Naive thymus-derived CD4-positive, alpha-beta T cell (primary cell): ENCODE results near the gene ZCCHC13. TPM values are rescaled to one million over a fixed set of nuclear protein-coding genes. Genes with fewer than 3 reads are reported as not detected.

Experiments used
- ATAC-seq: fragments of 150-1000 bp; cut with Tn5 transposase; 2 replicates; pipeline ENCODE4 v1.10.0; 2021; ENCODE audit warnings: mild to moderate bottlenecking, moderate library complexity
- CTCF ChIA-PET: fragments of 350-600 bp; sonication (Branson Sonifier 250); formaldehyde crosslinking; loops from one replicate; lab custom pipeline; 2021; ENCODE audit warnings: antibody characterized with exemption; lab: Charles Lee
- POLR2A ChIA-PET: fragments of 350-600 bp; sonication (Branson Sonifier 250); formaldehyde crosslinking; loops from one replicate; lab custom pipeline; 2021; ENCODE audit warnings: antibody characterized with exemption, inconsistent platforms; lab: Charles Lee
- DNase-seq, 9 donors: peaks; one replicate each; pipeline versions ENCODE4 v3.0.0 to v3.0.0-alpha.2; 2020 to 2022; ENCODE audit warnings: mixed read lengths in 1 of 9
- H3K27ac ChIP-seq: one replicate; pipeline ENCODE4 v1.7.0; 2013; ENCODE audit warnings: mild to moderate bottlenecking, low read depth, low read length, moderate library complexity
- H3K27me3 ChIP-seq, 2 donors: one replicate each; pipeline ENCODE4 v1.7.0; 2013; ENCODE audit warnings: low read length in 2 of 2, mild to moderate bottlenecking in 2 of 2, moderate library complexity in 2 of 2; ENCODE audit not compliant: control insufficient read depth in 2 of 2, insufficient read depth in 2 of 2
- H3K36me3 ChIP-seq, 3 experiments: 1 replicate in 2 of 3; 2 replicates in 1 of 3; pipeline ENCODE4 v1.7.0; 2013; ENCODE audit warnings: low read length in 3 of 3, mild to moderate bottlenecking in 3 of 3, moderate library complexity in 1 of 3; ENCODE audit not compliant: insufficient read depth in 3 of 3, control insufficient read depth in 2 of 3
- H3K4me1 ChIP-seq, 2 donors: one replicate each; pipeline ENCODE4 v1.7.0; 2013; ENCODE audit warnings: low read length in 2 of 2, mild to moderate bottlenecking in 2 of 2, moderate library complexity in 1 of 2; ENCODE audit not compliant: control insufficient read depth in 2 of 2, insufficient read depth in 2 of 2
- H3K4me3 ChIP-seq: 2 replicates; pipeline ENCODE4 v1.7.0; 2013; ENCODE audit warnings: mild to moderate bottlenecking, low read length
- H3K9me3 ChIP-seq, 3 experiments: 1 replicate in 2 of 3; 2 replicates in 1 of 3; pipeline ENCODE4 v1.7.0; 2013; ENCODE audit warnings: low read length in 3 of 3; ENCODE audit not compliant: control insufficient read depth in 2 of 3
- H3K27ac Mint-ChIP-seq, 9 donors: one replicate each; pipeline ENCODE4 v1.8.0; 2020 to 2022; ENCODE audit warnings: mixed read lengths in 9 of 9, mild to moderate bottlenecking in 8 of 9, moderate library complexity in 5 of 9, inconsistent platforms in 2 of 9
- H3K27me3 Mint-ChIP-seq, 5 donors: one replicate each; pipeline ENCODE4 v1.8.0; 2021 to 2022; ENCODE audit warnings: mixed read lengths in 5 of 5, mild to moderate bottlenecking in 1 of 5
- H3K36me3 Mint-ChIP-seq, 5 donors: one replicate each; pipeline ENCODE4 v1.8.0; 2020 to 2022; ENCODE audit warnings: mixed read lengths in 5 of 5, mild to moderate bottlenecking in 3 of 5, inconsistent platforms in 1 of 5
- H3K4me1 Mint-ChIP-seq, 7 donors: one replicate each; pipeline ENCODE4 v1.8.0; 2020 to 2022; ENCODE audit warnings: mixed read lengths in 7 of 7, mild to moderate bottlenecking in 3 of 7, inconsistent platforms in 1 of 7
- H3K4me3 Mint-ChIP-seq, 10 donors: one replicate each; pipeline ENCODE4 v1.8.0; 2020 to 2022; ENCODE audit warnings: mild to moderate bottlenecking in 10 of 10, mixed read lengths in 10 of 10, moderate library complexity in 6 of 10, inconsistent platforms in 2 of 10
- H3K9me3 Mint-ChIP-seq, 11 donors: one replicate each; pipeline ENCODE4 v1.8.0; 2020 to 2022; ENCODE audit warnings: mixed read lengths in 11 of 11, mild to moderate bottlenecking in 4 of 11, inconsistent platforms in 1 of 11, moderate library complexity in 1 of 11
- intact Hi-C, 2 donors: fragments of 100-400 bp; cut with micrococcal nuclease; formaldehyde crosslinking; loops; one replicate each; pipeline ENCODE4 v1.15.1; 2023
- polyA plus RNA-seq, 2 donors: library from polyadenylated mRNA; unstranded; fragments of 300-500 nt; fragmentation: Illumina TruSeq; gene quantifications; one replicate each; pipeline ENCODE4 v1.2.3, GENCODE V29; 2021
- total RNA-seq, 6 experiments: library from RNA in 5 of 6; stranded (reverse) in 5 of 6; gene quantifications; 1 replicate in 5 of 6; 2 replicates in 1 of 6; pipeline ENCODE4 v1.2.3 and lab custom pipeline; 2021 to 2026

Gene ZCCHC13
- total and polyA plus RNA-seq, 7 experiments from 2014 or later, result not detected

GRCh38 chrX:74291577-74291963 is 12.4 kb upstream of the ZCCHC13 start:
- ChIA-PET CTCF (interaction anchor here (0.7 kb wide), 1 partner anchor 93 kb away, joined by 3 read pairs; no protein-coding TSS in a partner anchor), POLR2A (interaction anchor here (0.7 to 1.4 kb wide), 8 partner anchors 11 to 982 kb away, joined by 3 to 5 read pairs (median 4); partner anchors contain the start of genes RLIM and UPRT)
- H3K4me3 Mint-ChIP-seq, result peak overlapping the region; percentile 83 to 100 (median 96)

GRCh38 chrX:74291964-74292807 is 11.8 kb upstream of the ZCCHC13 start:
- DNase-seq (peak; percentile 60 to 87 (median 80)), ATAC-seq (peak; percentile 93)
- peak overlapping the region; percentile 94 for H3K4me3 ChIP-seq
- H3K4me1 Mint-ChIP-seq, result peaks cover 0 to 31% (median 19%) of the 10 kb centered on the region in 7 donors
- H3K9me3 ChIP-seq, result no peaks in the 10 kb centered on the region
- intact Hi-C loops, result loop anchor here (1.0 to 5.0 kb wide), 15 partner anchors 45 to 1880 kb away; partner anchors contain the start of genes CHIC1 (in 2 of the 2), RLIM (in 2 of the 2), PBDC1 (in 1 of the 2) and SLC16A2 (in 1 of the 2)
- H3K27me3 Mint-ChIP-seq, result no peaks in the 10 kb centered on the region
- H3K4me1 ChIP-seq, result peaks cover 0 to 9% of the 10 kb centered on the region in 2 donors
- no peaks in the 10 kb centered on the region for H3K36me3 ChIP-seq
- peaks cover 0 to 14% (median 0%) of the 10 kb centered on the region in 5 donors for H3K36me3 Mint-ChIP-seq
- CTCF ChIA-PET, result interaction anchor here (0.6 to 0.7 kb wide), 3 partner anchors 48 to 94 kb away, joined by 3 read pairs; no protein-coding TSS in a partner anchor
- H3K4me3 Mint-ChIP-seq, result peak overlapping the region; percentile 83 to 100 (median 96)
- no peaks in the 10 kb centered on the region for H3K27me3 ChIP-seq
- H3K27ac ChIP-seq, result peak overlapping the region; percentile 82
- peak overlapping the region; percentile 90 to 100 (median 96) for H3K27ac Mint-ChIP-seq
- no peaks in the 10 kb centered on the region for H3K9me3 Mint-ChIP-seq
- POLR2A ChIA-PET, result interaction anchor here (0.7 to 1.4 kb wide), 8 partner anchors 11 to 982 kb away, joined by 3 to 5 read pairs (median 4); partner anchors contain the start of genes RLIM and UPRT

More at GRCh38 chrX:74291577-74291963, 12.4 kb upstream of the ZCCHC13 start:
- intact Hi-C loops, result loop anchor here (1.0 to 5.0 kb wide), 7 partner anchors 44 to 1881 kb away; partner anchors contain the start of genes PBDC1 (in 1 of the 2), RLIM (in 1 of the 2), SLC16A2 (in 1 of the 2) and UPRT (in 1 of the 2)
- DNase-seq (no peak), ATAC-seq (no peak)
- no peaks in the 10 kb centered on the region for H3K9me3 Mint-ChIP-seq
- Histone ChIP-seq H3K36me3 (no peaks in the 10 kb centered on the region), H3K27ac (peak overlapping the region; percentile 82), H3K4me3 (peak overlapping the region; percentile 94), H3K9me3 (no peaks in the 10 kb centered on the region), H3K27me3 (no peaks in the 10 kb centered on the region), H3K4me1 (peaks cover 0 to 9% of the 10 kb centered on the region in 2 donors)
- H3K36me3 Mint-ChIP-seq, result peaks cover 0 to 14% (median 0%) of the 10 kb centered on the region in 5 donors
- H3K27me3 Mint-ChIP-seq, result no peaks in the 10 kb centered on the region
- H3K27ac Mint-ChIP-seq, result peak overlapping the region; percentile 90 to 100 (median 96)
- H3K4me1 Mint-ChIP-seq, result peaks cover 0 to 33% (median 20%) of the 10 kb centered on the region in 7 donors

GRCh38 chrX:74292808-74293123 is 11.2 kb upstream of the ZCCHC13 start:
- POLR2A ChIA-PET, result interaction anchor here (1.3 to 1.4 kb wide), 2 partner anchors 322 to 981 kb away, joined by 4 to 5 read pairs; partner anchors contain the start of genes RLIM and UPRT
- CTCF ChIA-PET, result interaction anchor here (0.7 kb wide), 1 partner anchor 60 kb away, joined by 3 read pairs; no protein-coding TSS in a partner anchor
- DNase-seq, result peak in 1 of 9 donors; percentile 12
- no peaks in the 10 kb centered on the region for H3K36me3 ChIP-seq
- no peaks in the 10 kb centered on the region for H3K9me3 ChIP-seq
- Mint-ChIP-seq H3K27ac (peak overlapping the region; percentile 90 to 100 (median 96)), H3K4me3 (peak overlapping the region; percentile 83 to 100 (median 96)), H3K36me3 (peaks cover 0 to 15% (median 0%) of the 10 kb centered on the region in 5 donors), H3K27me3 (no peaks in the 10 kb centered on the region), H3K9me3 (peaks cover 0 to under 1% (median 0%) of the 10 kb centered on the region in 11 donors), H3K4me1 (peaks cover 0 to 33% (median 19%) of the 10 kb centered on the region in 7 donors)
- peaks cover 0 to 9% of the 10 kb centered on the region in 2 donors for H3K4me1 ChIP-seq
- H3K4me3 ChIP-seq, result peak overlapping the region; percentile 94
- intact Hi-C loops, result loop anchor here (1.0 to 5.0 kb wide), 15 partner anchors 45 to 1880 kb away; partner anchors contain the start of genes CHIC1 (in 2 of the 2), PBDC1 (in 1 of the 2), RLIM (in 1 of the 2) and SLC16A2 (in 1 of the 2)
- no peak for ATAC-seq
- H3K27me3 ChIP-seq, result no peaks in the 10 kb centered on the region
- peak overlapping the region; percentile 82 for H3K27ac ChIP-seq

GRCh38 chrX:74293343-74293946 is 10.5 kb upstream of the ZCCHC13 start:
- H3K27me3 ChIP-seq, result no peaks in the 10 kb centered on the region

GRCh38 chrX:74295101-74295500 is 8.9 kb upstream of the ZCCHC13 start:
- DNase-seq (no peak), ATAC-seq (no peak)
- Histone ChIP-seq H3K27ac (no peak overlapping the region), H3K36me3 (no peaks in the 10 kb centered on the region), H3K4me3 (no peak overlapping the region), H3K4me1 (peaks cover 0 to 4% of the 10 kb centered on the region in 2 donors), H3K27me3 (no peaks in the 10 kb centered on the region), H3K9me3 (no peaks in the 10 kb centered on the region)
- ChIA-PET POLR2A (no interaction called here), CTCF (no interaction called here)
- no peak overlapping the region for H3K27ac Mint-ChIP-seq
- no peaks in the 10 kb centered on the region for H3K27me3 Mint-ChIP-seq
- H3K4me1 Mint-ChIP-seq, result peaks cover 0 to 15% (median 4%) of the 10 kb centered on the region in 7 donors
- peaks cover 0 to 2% (median 0%) of the 10 kb centered on the region in 11 donors for H3K9me3 Mint-ChIP-seq
- intact Hi-C loops, result no loop called here
- H3K4me3 Mint-ChIP-seq, result no peak overlapping the region
- H3K36me3 Mint-ChIP-seq, result peaks cover 0 to 11% (median 0%) of the 10 kb centered on the region in 5 donors

More at GRCh38 chrX:74293343-74293946, 10.5 kb upstream of the ZCCHC13 start:
- Histone ChIP-seq H3K4me1 (peaks cover 0 to 9% of the 10 kb centered on the region in 2 donors), H3K9me3 (no peaks in the 10 kb centered on the region), H3K27ac (peak overlapping the region; percentile 82), H3K36me3 (no peaks in the 10 kb centered on the region), H3K4me3 (peak overlapping the region; percentile 94)
- Mint-ChIP-seq H3K27ac (peak overlapping the region; percentile 60 to 97 (median 90)), H3K4me3 (peak overlapping the region; percentile 83 to 100 (median 96)), H3K27me3 (no peaks in the 10 kb centered on the region), H3K36me3 (peaks cover 0 to 13% (median 0%) of the 10 kb centered on the region in 5 donors), H3K9me3 (peaks cover 0 to 2% (median 0%) of the 10 kb centered on the region in 11 donors), H3K4me1 (peaks cover 0 to 27% (median 12%) of the 10 kb centered on the region in 7 donors)
- DNase-seq, result peak; percentile 20 to 53 (median 42)
- ChIA-PET CTCF (no interaction called here), POLR2A (no interaction called here)
- intact Hi-C loops, result loop anchor here (2.0 to 5.0 kb wide), 11 partner anchors 46 to 1879 kb away; partner anchors contain the start of genes CHIC1 (in 1 of the 2), PBDC1 (in 1 of the 2), SLC16A2 (in 1 of the 2) and UPRT (in 1 of the 2)
- ATAC-seq, result peak; percentile 40
